T-cell (primary cell): ENCODE data around the gene CRY1. TPM values are rescaled to one million over a fixed set of nuclear protein-coding genes. Genes with fewer than 3 reads are reported as not detected.
"Not testable (repeated sequence)": the region's sequence is repeated elsewhere in the genome, so short reads cannot be mapped to it uniquely, and the experiment has no call there.

Experiments used
- ATAC-seq, 4 experiments: fragments of 200-7000 bp in 3 of 4; fragments of 150-1000 bp in 1 of 4; cut with Tn5 transposase; replicated peaks in 1 of 4; 1 replicate in 3 of 4; 2 replicates in 1 of 4; pipeline ENCODE4 v1.10.0; 2021; ENCODE audit warnings: moderate library complexity in 3 of 4, mild to moderate bottlenecking in 2 of 4, moderate number of reproducible peaks in 1 of 4
- CTCF ChIA-PET, 2 donors: fragments of 300-600 bp; sonication (Branson Sonifier 250); formaldehyde crosslinking; loops; one replicate each; lab custom pipeline; 2022; ENCODE audit warnings: antibody characterized with exemption in 2 of 2; lab: Charles Lee
- POLR2A ChIA-PET, 2 donors: fragments of 300-600 bp; sonication (Branson Sonifier 250); formaldehyde crosslinking; loops; one replicate each; lab custom pipeline; 2022; ENCODE audit warnings: antibody characterized with exemption in 2 of 2; lab: Charles Lee
- DNase-seq, 35 experiments: peaks; one replicate each; pipeline versions ENCODE4 v3.0.0 to v3.0.0-alpha.2; 2013 to 2023
- H3K27ac ChIP-seq: one replicate; pipeline ENCODE4 v1.5.1; 2013; ENCODE audit warnings: low read length
- H3K27me3 ChIP-seq, 2 experiments: replicated peaks in 1 of 2; 1 replicate in 1 of 2; 2 replicates in 1 of 2; pipeline versions ENCODE4 v1.6.1 to v1.7.0; 2013; ENCODE audit warnings: low read length in 1 of 2, mixed read lengths in 1 of 2; ENCODE audit not compliant: control insufficient read depth in 2 of 2, insufficient read depth in 2 of 2; ENCODE audit errors: extremely low read depth in 1 of 2
- H3K36me3 ChIP-seq, 2 donors: 1 replicate in 1 of 2; 2 replicates in 1 of 2; pipeline versions ENCODE4 v1.6.1 to v1.7.0; 2013; ENCODE audit warnings: low read length in 1 of 2; ENCODE audit not compliant: control insufficient read depth in 2 of 2, insufficient read depth in 1 of 2; ENCODE audit errors: extremely low read depth in 1 of 2
- H3K4me1 ChIP-seq, 2 experiments: 1 replicate in 1 of 2; 2 replicates in 1 of 2; pipeline versions ENCODE4 v1.6.1 to v1.7.0; 2013; ENCODE audit warnings: low read length in 2 of 2, mixed read lengths in 1 of 2; ENCODE audit not compliant: insufficient read depth in 2 of 2, control insufficient read depth in 1 of 2; ENCODE audit errors: extremely low read depth in 1 of 2
- H3K4me3 ChIP-seq, 2 donors: 1 replicate in 1 of 2; 2 replicates in 1 of 2; pipeline versions ENCODE4 v1.5.1 to v1.7.0; 2013; ENCODE audit warnings: mild to moderate bottlenecking in 2 of 2, low read length in 1 of 2, moderate library complexity in 1 of 2; ENCODE audit not compliant: control insufficient read depth in 1 of 2; ENCODE audit errors: extremely low read depth in 1 of 2
- H3K9me3 ChIP-seq: 2 replicates; pipeline ENCODE4 v1.7.0; 2013
- H3K27ac Mint-ChIP-seq, 2 donors: one replicate each; pipeline ENCODE4 v1.8.0; 2020 to 2021; ENCODE audit warnings: mild to moderate bottlenecking in 2 of 2, mixed read lengths in 2 of 2
- H3K27me3 Mint-ChIP-seq, 2 donors: one replicate each; pipeline ENCODE4 v1.8.0; 2021 to 2022; ENCODE audit warnings: mixed read lengths in 2 of 2
- H3K36me3 Mint-ChIP-seq: one replicate; pipeline ENCODE4 v1.8.0; 2021; ENCODE audit warnings: mixed read lengths
- H3K4me1 Mint-ChIP-seq, 3 donors: one replicate each; pipeline ENCODE4 v1.8.0; 2020 to 2022; ENCODE audit warnings: mixed read lengths in 3 of 3, mild to moderate bottlenecking in 1 of 3
- H3K4me3 Mint-ChIP-seq, 3 donors: one replicate each; pipeline ENCODE4 v1.8.0; 2020 to 2022; ENCODE audit warnings: mild to moderate bottlenecking in 3 of 3, mixed read lengths in 3 of 3, moderate library complexity in 3 of 3
- H3K9me3 Mint-ChIP-seq, 3 donors: one replicate each; pipeline ENCODE4 v1.8.0; 2020 to 2022; ENCODE audit warnings: mixed read lengths in 3 of 3
- WGBS: methylation state at CpG from one replicate; pipeline ENCODE4 v1.1.5; 2013; ENCODE audit warnings: missing lambda C conversion rate; ENCODE audit not compliant: insufficient coverage; 5-methylcytosine and 5-hydroxymethylcytosine counted together
- total RNA-seq, 35 experiments: library from RNA in 6 of 35; stranded (reverse) in 6 of 35; fragments of 120-200 nt in 1 of 35; gene quantifications; one replicate each; pipeline versions ENCODE4 v1.2.1 to v1.2.4 and lab custom pipeline; 2013 to 2026

Gene CRY1
- total RNA-seq, 5 donors from 2014 or later (not counting 1 experiment from before 2014, with no cell fraction given): 31.4 to 58.1 (median 35.9) TPM

DNA sequence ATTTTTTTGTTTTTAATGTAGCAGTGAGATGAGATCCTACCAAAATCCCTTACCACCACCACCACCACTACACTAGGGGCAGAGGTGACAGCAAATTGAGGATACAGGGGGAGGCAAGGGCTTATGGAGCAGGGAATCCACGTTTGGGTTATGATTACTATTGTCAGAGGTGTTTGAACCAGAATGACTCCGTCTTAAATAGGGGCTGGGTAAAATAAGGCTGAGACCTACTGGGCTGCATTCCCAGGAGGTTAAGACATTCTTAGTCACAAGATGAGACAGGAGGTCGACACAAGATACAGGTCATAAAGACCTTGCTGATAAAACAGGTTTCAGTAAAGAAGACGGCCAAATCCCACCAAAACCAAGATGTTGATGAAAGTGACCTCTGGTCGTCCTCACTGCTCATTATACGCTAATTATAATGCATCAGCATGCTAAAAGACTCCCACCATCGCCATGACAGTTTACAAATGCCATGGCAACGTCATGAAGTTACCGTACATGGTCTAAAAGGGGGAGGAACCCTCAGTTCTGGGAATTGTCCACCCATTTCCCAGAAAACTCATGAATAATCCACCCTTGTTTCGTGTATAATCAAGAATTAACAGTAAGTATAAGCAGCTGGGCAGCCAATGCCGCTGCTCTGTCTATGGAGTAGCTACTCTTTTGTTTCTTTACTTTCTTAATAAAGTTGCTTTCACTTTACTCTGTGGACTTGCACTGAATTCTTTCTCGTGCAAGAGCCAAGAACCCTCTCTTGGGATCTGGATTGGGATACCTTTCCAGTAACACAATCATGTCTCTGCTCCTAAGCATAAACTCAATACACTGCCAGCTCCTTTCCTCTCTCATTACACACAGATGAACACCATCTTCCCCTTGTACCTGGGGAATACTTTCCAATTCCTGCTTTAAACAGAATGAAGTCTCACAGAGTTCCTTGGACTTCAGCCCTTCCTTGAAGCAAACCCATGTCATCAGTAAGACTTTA lies 16.7 kb upstream of the CRY1 start:
- no peaks in the 10 kb centered on the region for H3K4me1 Mint-ChIP-seq
- H3K4me3 Mint-ChIP-seq: no peak overlapping the region
- H3K4me3 ChIP-seq: no peak overlapping the region
- CTCF ChIA-PET: interaction anchor here in 1 of 2 donors (1.0 kb wide), 1 partner anchor 19 kb away, joined by 4 read pairs; no protein-coding TSS in a partner anchor
- no peak overlapping the region for H3K27ac Mint-ChIP-seq
- ATAC-seq: no peak
- no peaks in the 10 kb centered on the region for H3K9me3 Mint-ChIP-seq
- H3K27me3 Mint-ChIP-seq: peaks cover 15 to 35% of the 10 kb centered on the region in 2 donors
- DNase-seq: no peak
- no peaks in the 10 kb centered on the region for H3K36me3 ChIP-seq
- POLR2A ChIA-PET: no interaction called here
- H3K27ac ChIP-seq: no peak overlapping the region
- no peaks in the 10 kb centered on the region for H3K27me3 ChIP-seq
- no peaks in the 10 kb centered on the region for H3K4me1 ChIP-seq
- no peaks in the 10 kb centered on the region for H3K9me3 ChIP-seq
- WGBS: 89% methylated on average over 7 of the region's 12 CpGs
- H3K36me3 Mint-ChIP-seq: no peaks in the 10 kb centered on the region

DNA sequence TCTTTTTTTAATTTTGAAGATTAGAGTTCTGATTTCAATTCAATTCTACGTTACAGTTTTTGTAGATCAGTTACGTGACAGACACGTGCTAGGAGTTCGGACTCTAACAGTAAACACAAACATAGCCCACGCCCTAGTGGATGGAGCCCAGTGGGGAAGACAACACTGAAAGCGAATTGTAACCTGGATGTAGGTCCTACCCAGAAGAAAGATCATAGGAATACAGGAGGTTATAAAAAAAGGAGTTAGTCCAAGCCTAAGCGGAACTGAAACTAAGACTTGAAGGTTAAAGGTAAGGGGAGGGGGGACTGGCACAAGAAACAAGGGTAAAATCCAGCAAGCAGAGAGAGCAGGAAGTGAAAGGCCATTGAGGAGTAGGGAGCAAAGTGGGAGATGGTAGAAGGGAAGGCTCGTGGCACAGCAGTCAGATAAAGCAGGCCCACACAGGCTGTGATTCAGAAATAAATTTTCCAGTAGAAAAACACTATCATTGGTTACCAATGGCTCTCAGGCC lies 15.7 kb upstream of the CRY1 start:
- no peak overlapping the region for H3K4me3 Mint-ChIP-seq
- peaks cover 0 to 2% (median 0%) of the 10 kb centered on the region in 3 donors for H3K4me1 Mint-ChIP-seq
- CTCF ChIA-PET: interaction anchor here (0.9 to 1.0 kb wide), 2 partner anchors 18 to 497 kb away, joined by 3 to 4 read pairs; no protein-coding TSS in a partner anchor

DNA sequence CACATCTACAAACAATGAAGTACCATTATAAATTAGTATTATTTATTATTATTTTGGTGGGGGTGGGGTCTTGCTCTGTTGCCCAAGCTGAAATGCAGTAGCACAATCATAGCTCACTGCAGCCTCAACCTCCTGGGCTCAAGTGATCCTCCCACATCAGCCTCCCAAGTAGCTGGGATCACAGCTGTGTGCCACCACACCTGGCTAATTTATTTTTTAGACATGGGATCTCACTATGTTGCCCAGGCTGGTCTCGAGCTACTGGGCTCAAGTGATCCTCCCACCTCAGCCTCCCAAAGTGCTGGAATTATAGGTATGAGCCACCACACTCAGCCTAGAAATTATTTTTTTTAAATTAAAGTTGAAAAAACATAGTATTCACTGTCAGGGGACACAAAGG lies 15.0 kb upstream of the CRY1 start:
- H3K4me1 Mint-ChIP-seq, H3K9me3 Mint-ChIP-seq, H3K36me3 ChIP-seq, H3K27ac ChIP-seq, H3K36me3 Mint-ChIP-seq, H3K27me3 ChIP-seq, DNase-seq, POLR2A ChIA-PET, ATAC-seq, H3K4me3 ChIP-seq, H3K4me1 ChIP-seq, H3K4me3 Mint-ChIP-seq, H3K9me3 ChIP-seq, H3K27ac Mint-ChIP-seq: not testable (repeated sequence)
- CTCF ChIA-PET: interaction anchor here in 1 of 2 donors (0.9 kb wide), 1 partner anchor 497 kb away, joined by 3 read pairs; no protein-coding TSS in a partner anchor
- WGBS: no CpG with 5 or more reads among the region's 1 CpG
- peaks cover 11 to 30% of the 10 kb centered on the region in 2 donors for H3K27me3 Mint-ChIP-seq

More for the DNA sequence above, 15.7 kb upstream of the CRY1 start:
- H3K9me3 Mint-ChIP-seq: no peaks in the 10 kb centered on the region
- H3K9me3 ChIP-seq: no peaks in the 10 kb centered on the region
- H3K4me1 ChIP-seq: peaks cover 0 to 2% of the 10 kb centered on the region in 2 experiments
- no peaks in the 10 kb centered on the region for H3K36me3 Mint-ChIP-seq
- 80% methylated on average over 3 of the region's 8 CpGs for WGBS
- H3K27me3 ChIP-seq: no peaks in the 10 kb centered on the region
- H3K27me3 Mint-ChIP-seq: peaks cover 14 to 35% of the 10 kb centered on the region in 2 donors
- no peaks in the 10 kb centered on the region for H3K36me3 ChIP-seq
- POLR2A ChIA-PET: no interaction called here
- H3K27ac Mint-ChIP-seq: no peak overlapping the region
- DNase-seq: no peak
- H3K4me3 ChIP-seq: no peak overlapping the region
- no peak for ATAC-seq
- no peak overlapping the region for H3K27ac ChIP-seq

DNA sequence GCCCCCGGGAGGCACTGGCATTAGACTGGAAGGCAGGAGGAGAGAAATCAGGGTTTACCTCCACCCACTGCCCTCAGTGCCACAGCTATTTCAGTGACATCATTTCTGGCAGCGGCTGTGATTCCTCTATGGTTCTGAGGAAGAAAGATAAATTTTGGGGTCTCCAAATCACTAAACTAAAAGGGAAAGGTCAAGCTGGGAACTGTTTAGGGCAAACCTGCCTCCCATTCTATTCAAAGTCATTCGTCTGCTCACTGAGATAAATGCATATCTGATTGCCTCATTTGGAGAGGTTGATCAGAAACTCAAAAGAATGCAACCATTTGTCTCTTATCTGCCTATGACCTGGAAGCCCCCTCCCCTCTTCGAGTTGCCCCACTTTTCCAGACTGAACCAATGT lies 14.0 kb upstream of the CRY1 start:
- H3K27me3 Mint-ChIP-seq: peaks cover 6 to 26% of the 10 kb centered on the region in 2 donors
- H3K4me1 Mint-ChIP-seq: peaks cover 0 to 2% (median 0%) of the 10 kb centered on the region in 3 donors
- Histone ChIP-seq H3K27me3 (no peaks in the 10 kb centered on the region), H3K36me3 (no peaks in the 10 kb centered on the region), H3K4me1 (peaks cover 0 to 2% of the 10 kb centered on the region in 2 experiments), H3K4me3 (no peak overlapping the region), H3K27ac (no peak overlapping the region), H3K9me3 (no peaks in the 10 kb centered on the region)
- POLR2A ChIA-PET: no interaction called here
- ATAC-seq (no peak), DNase-seq (no peak)
- H3K4me3 Mint-ChIP-seq: no peak overlapping the region
- 83% methylated on average over 1 of the region's 4 CpGs for WGBS
- H3K27ac Mint-ChIP-seq: no peak overlapping the region
- H3K36me3 Mint-ChIP-seq: no peaks in the 10 kb centered on the region
- H3K9me3 Mint-ChIP-seq: no peaks in the 10 kb centered on the region
- CTCF ChIA-PET: no interaction called here

DNA sequence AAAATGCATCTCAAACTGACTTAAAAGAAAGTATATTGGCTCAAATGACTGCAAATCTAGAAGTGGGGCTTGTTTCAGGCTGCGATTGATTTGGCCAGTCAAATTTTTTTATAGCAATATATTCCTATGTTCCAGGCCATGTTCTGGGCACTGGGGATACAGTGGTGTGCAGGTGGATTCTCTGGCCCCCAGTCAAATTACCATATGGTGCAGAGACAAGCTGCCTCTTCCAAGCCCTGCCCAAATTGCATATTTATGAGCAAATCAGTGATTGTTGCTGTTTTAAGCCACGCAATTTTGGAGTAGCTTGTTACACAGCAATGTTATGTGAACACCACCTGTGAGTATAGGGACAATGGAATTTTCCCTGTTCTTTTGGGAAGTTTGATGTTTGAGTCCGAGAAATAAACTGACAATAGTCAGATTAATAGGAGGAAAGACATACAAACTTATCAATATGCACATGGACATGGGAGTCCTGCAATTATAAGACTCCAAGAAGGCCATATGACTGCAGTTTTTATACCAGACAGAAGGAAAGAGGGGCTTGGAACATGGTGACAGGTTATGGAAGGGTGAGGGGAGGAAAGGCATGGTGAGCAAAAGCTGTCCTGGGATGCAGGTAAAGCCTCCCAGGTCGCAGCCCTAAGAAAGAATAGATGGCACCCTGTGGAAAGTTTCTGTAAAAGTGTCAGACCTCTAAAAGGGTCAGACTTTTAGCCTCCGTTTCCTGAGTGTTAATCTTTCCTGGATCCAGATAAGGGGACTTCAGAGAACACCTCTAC lies 13.1 kb upstream of the CRY1 start:
- no peak for ATAC-seq
- H3K9me3 Mint-ChIP-seq: no peaks in the 10 kb centered on the region
- H3K27me3 Mint-ChIP-seq: peaks cover 6 to 26% of the 10 kb centered on the region in 2 donors
- no peak overlapping the region for H3K27ac Mint-ChIP-seq
- ChIA-PET POLR2A (no interaction called here), CTCF (interaction anchor here (1.3 to 3.0 kb wide), 2 partner anchors 14 to 18 kb away, joined by 4 to 24 read pairs; no protein-coding TSS in a partner anchor)
- H3K4me3 Mint-ChIP-seq: no peak overlapping the region
- Histone ChIP-seq H3K36me3 (no peaks in the 10 kb centered on the region), H3K27ac (no peak overlapping the region), H3K9me3 (no peaks in the 10 kb centered on the region), H3K27me3 (no peaks in the 10 kb centered on the region), H3K4me3 (no peak overlapping the region), H3K4me1 (peaks cover 0 to 2% of the 10 kb centered on the region in 2 experiments)
- H3K4me1 Mint-ChIP-seq: peaks cover 0 to 2% (median 0%) of the 10 kb centered on the region in 3 donors
- 59% methylated on average over 2 of the region's 5 CpGs for WGBS
- H3K36me3 Mint-ChIP-seq: no peaks in the 10 kb centered on the region
- DNase-seq: no peak

DNA sequence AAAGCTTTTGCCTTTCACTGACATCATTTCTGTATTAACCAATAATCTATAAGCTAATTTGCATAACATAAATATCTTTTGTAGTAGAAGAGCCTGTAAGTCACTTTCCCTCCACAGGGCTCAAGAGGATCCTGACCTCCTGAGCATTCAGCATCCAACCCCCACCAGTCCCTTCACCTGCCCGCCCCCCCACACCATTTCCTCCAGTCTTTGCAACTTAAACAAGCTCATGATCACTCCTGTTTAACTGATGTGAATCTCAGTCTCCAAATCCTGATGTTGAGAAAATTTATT lies 12.0 kb upstream of the CRY1 start:
- no peaks in the 10 kb centered on the region for H3K36me3 Mint-ChIP-seq
- 20% methylated on average over 1 of the region's 1 CpG for WGBS
- Histone ChIP-seq H3K36me3 (no peaks in the 10 kb centered on the region), H3K4me3 (no peak overlapping the region), H3K27ac (no peak overlapping the region), H3K4me1 (peaks cover 0 to 2% of the 10 kb centered on the region in 2 experiments), H3K27me3 (no peaks in the 10 kb centered on the region), H3K9me3 (no peaks in the 10 kb centered on the region)
- H3K4me1 Mint-ChIP-seq: peaks cover 0 to 2% (median 0%) of the 10 kb centered on the region in 3 donors
- H3K27ac Mint-ChIP-seq: no peak overlapping the region
- H3K27me3 Mint-ChIP-seq: peaks cover 3 to 27% of the 10 kb centered on the region in 2 donors
- H3K4me3 Mint-ChIP-seq: no peak overlapping the region
- POLR2A ChIA-PET: interaction anchor here in 1 of 2 donors (1.3 kb wide), 1 partner anchor 11 kb away, joined by 5 read pairs; no protein-coding TSS in a partner anchor
- DNase-seq (no peak), ATAC-seq (no peak)
- H3K9me3 Mint-ChIP-seq: no peaks in the 10 kb centered on the region
- CTCF ChIA-PET: interaction anchor here (0.6 to 3.0 kb wide), 21 partner anchors 10 to 739 kb away, joined by 3 to 24 read pairs (median 5); partner anchors contain the start of gene CRY1 (in 1 of the 2)
